ENCODE data around the gene SPINDOC. TPM values are rescaled to one million over a fixed set of nuclear protein-coding genes. Genes with fewer than 3 reads are reported as not detected.

SPINDOC gene
- total RNA-seq, 1 donor from 2014 or later, result 61.6 TPM

DNA sequence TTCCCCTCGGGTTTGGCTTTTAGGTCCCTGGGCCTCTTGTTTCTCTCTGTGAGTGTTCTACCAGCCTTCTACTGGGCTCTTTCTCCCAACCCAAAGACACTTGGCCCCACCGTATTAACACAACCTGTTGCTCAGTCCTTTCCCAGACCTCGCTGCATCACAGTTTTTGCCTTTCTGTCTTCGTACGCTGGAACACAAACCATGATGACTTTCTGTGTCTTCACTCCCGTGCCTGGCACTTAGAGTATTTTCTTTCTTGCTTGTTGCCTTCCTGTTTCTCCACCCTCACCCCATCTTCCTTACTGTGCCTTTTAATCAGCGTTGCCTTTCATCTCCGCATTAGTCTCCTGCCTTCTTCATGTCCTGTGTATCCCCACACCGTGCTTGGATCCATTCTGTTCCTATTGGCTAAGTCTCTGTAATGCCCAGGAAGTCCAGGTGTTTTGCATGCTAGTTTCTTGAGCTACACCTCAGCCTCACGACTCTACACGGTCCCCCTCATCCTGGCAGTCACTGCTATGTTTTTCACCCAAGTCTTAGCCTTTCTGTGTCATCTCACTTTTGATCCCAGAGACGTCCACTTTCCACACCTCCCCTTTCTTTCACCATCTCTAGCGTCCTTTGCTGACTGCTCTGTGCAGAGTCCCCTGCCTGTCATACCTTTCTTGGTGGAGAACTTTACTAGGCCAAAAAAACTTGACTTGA lies 27.3 kb downstream of the SPINDOC start:
- Mint-ChIP-seq H3K9me3 (no peaks in the 10 kb centered on the region), H3K27ac (peak overlapping the region; percentile 89), H3K4me3 (peak overlapping the region; percentile 93), H3K27me3 (no peaks in the 10 kb centered on the region), H3K4me1 (ENCODE audit: unreplicated experiment) (peaks cover 50% of the 10 kb centered on the region), H3K36me3 (peaks cover 9% of the 10 kb centered on the region)
- no peak for DNase-seq (ENCODE audit: extremely low spot score, unreplicated experiment)
- TF ChIP-seq, protein P1, sequence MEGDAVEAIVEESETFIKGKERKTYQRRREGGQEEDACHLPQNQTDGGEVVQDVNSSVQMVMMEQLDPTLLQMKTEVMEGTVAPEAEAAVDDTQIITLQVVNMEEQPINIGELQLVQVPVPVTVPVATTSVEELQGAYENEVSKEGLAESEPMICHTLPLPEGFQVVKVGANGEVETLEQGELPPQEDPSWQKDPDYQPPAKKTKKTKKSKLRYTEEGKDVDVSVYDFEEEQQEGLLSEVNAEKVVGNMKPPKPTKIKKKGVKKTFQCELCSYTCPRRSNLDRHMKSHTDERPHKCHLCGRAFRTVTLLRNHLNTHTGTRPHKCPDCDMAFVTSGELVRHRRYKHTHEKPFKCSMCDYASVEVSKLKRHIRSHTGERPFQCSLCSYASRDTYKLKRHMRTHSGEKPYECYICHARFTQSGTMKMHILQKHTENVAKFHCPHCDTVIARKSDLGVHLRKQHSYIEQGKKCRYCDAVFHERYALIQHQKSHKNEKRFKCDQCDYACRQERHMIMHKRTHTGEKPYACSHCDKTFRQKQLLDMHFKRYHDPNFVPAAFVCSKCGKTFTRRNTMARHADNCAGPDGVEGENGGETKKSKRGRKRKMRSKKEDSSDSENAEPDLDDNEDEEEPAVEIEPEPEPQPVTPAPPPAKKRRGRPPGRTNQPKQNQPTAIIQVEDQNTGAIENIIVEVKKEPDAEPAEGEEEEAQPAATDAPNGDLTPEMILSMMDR (conservative IDR thresholded peaks at IDR 0.05), result no peak

- no peaks in the 10 kb centered on the region for H3K27me3 Mint-ChIP-seq
- H3K4me1 Mint-ChIP-seq (ENCODE audit: unreplicated experiment), result peaks cover 50% of the 10 kb centered on the region
- no peaks in the 10 kb centered on the region for H3K9me3 Mint-ChIP-seq
- peak overlapping the region; percentile 89 for H3K27ac Mint-ChIP-seq
- H3K4me3 Mint-ChIP-seq, result peak overlapping the region; percentile 93
- peaks cover 9% of the 10 kb centered on the region for H3K36me3 Mint-ChIP-seq
- no peak for DNase-seq (ENCODE audit: extremely low spot score, unreplicated experiment)
- TF ChIP-seq, protein P1 (conservative IDR thresholded peaks at IDR 0.05), result no peak
Observed at GRCh38 chr11:63841554-63841953, 28.3 kb downstream of the SPINDOC start.

GRCh38 chr11:63843041-63843440 lies 29.8 kb downstream of the SPINDOC start:
- H3K9me3 Mint-ChIP-seq, result no peaks in the 10 kb centered on the region
- peaks cover 51% of the 10 kb centered on the region for H3K4me1 Mint-ChIP-seq (ENCODE audit: unreplicated experiment)
- TF ChIP-seq, protein P1 (conservative IDR thresholded peaks at IDR 0.05), result no peak
- DNase-seq (ENCODE audit: extremely low spot score, unreplicated experiment), result no peak
- peak overlapping the region; percentile 89 for H3K27ac Mint-ChIP-seq
- peaks cover 9% of the 10 kb centered on the region for H3K36me3 Mint-ChIP-seq
- peak overlapping the region; percentile 93 for H3K4me3 Mint-ChIP-seq
- no peaks in the 10 kb centered on the region for H3K27me3 Mint-ChIP-seq

DNA sequence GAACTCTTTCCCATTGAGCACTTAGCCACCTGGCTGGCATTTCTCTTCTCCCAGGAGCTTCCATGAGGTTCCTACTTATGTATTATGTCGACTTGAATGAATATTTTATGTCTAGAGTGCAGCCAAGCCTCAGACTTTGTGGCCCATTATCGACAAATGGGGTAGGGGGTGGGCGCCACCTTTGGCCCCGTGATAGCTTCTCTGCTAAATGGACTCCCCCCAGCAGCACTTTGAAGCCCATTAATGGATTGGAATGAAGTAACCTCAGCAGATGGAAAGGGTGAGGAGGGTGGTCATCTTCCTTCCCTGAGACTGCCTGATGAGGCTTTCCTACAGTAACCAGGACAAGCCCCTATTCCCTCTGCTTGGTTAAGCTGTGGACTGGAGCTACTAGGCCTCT lies 31.6 kb downstream of the SPINDOC start:
- Mint-ChIP-seq H3K36me3 (peaks cover 9% of the 10 kb centered on the region), H3K4me1 (ENCODE audit: unreplicated experiment) (peaks cover 49% of the 10 kb centered on the region), H3K27me3 (no peaks in the 10 kb centered on the region), H3K27ac (peak overlapping the region; percentile 75), H3K9me3 (no peaks in the 10 kb centered on the region), H3K4me3 (no peak overlapping the region)
- DNase-seq (ENCODE audit: extremely low spot score, unreplicated experiment), result no peak
- TF ChIP-seq, protein P1 (conservative IDR thresholded peaks at IDR 0.05), result no peak

DNA sequence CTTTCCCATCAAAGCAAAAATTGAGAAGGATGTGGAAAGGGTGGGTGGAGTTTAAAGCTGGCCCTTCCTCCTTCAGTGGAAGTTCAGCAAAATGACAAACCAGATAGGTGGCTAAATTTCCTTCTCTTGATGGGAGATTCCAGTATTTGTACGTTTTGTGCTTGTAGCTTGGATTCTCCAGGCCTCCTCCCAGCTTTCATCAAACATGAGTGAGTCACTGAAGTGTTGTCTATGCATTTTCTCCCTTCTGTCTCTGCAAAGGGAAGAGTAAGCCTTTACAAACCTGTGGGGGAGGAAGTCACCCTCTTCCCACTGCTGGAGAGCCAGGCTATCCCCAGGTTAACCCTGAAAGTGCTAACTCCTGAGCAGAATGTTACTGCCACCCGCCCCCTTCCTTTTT lies 32.0 kb downstream of the SPINDOC start:
- peaks cover 9% of the 10 kb centered on the region for H3K36me3 Mint-ChIP-seq
- no peaks in the 10 kb centered on the region for H3K27me3 Mint-ChIP-seq
- TF ChIP-seq, protein P1 (conservative IDR thresholded peaks at IDR 0.05), result no peak
- H3K4me3 Mint-ChIP-seq, result no peak overlapping the region
- H3K4me1 Mint-ChIP-seq (ENCODE audit: unreplicated experiment), result peaks cover 47% of the 10 kb centered on the region
- H3K27ac Mint-ChIP-seq, result peak overlapping the region; percentile 75
- no peaks in the 10 kb centered on the region for H3K9me3 Mint-ChIP-seq
- DNase-seq (ENCODE audit: extremely low spot score, unreplicated experiment), result no peak

Measured in type B pancreatic cell (in vitro differentiated cells).